Left forelimb (tissue), 1 donor: ENCODE measurements around the gene FAM120A.
A peak's percentile ranks its signal among the peaks of the same experiment; 100 is the strongest.

Experiments used
- DNase-seq: peaks from one replicate; pipeline ENCODE4 v3.0.0-alpha.2; 2018; ENCODE audit warnings: low spot score

FAM120A gene

DNA sequence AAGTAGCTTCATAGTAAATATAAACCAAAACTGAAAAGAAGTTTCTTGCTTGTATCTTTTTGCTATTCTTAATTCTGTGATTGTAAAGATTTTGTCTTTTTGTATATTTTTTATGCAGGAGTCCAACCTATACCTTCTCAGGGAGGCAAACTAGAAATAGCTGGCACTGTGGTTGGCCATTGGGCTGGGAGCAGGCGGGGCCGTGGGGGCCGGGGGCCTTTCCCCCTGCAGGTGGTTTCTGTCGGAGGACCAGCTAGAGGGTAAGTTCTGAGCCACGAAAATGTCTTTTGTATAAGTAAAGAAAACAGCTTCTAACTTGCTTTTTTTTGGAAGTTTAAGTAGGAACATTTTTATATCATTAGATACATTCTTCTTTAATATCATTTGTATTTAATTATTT lies 109.5 kb downstream of the FAM120A start:
- DNase-seq, result no peak

DNA sequence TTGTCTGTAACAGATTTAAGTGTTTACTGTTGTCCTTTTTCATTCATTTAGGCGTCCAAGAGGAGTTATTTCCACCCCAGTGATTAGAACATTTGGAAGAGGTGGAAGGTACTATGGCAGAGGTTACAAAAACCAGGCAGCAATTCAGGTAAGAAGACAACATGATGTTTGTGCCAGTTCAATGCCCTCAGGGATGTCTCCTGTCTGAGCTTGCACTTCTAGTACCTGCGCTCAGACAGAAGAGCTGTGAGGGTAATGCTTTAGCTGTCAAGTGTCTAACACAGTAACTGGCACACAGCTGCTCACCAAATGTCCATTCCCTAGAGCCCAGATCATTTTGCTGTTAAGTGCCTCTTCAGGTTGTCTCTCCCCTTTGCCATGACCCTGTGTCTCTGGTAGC lies 110.7 kb downstream of the FAM120A start:
- no peak for DNase-seq

DNA sequence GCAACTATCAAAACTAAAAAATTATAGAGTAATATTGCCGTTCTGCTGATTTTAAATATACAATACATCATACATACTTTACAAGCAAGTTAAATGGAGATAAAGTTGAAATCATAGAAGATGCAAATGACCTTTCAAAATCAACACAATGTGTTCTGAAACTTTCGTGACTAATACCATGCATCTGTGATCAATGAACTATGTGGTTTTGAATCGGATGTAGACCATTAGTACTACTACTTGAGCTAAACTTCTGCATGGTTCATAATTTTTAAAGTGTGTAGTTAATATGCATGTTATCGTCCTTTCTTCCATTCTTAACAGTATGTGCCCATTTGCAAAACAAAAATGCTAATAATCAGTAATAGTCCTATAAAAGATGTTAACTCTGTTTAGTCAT lies 113.6 kb downstream of the FAM120A start:
- DNase-seq, result no peak

DNA sequence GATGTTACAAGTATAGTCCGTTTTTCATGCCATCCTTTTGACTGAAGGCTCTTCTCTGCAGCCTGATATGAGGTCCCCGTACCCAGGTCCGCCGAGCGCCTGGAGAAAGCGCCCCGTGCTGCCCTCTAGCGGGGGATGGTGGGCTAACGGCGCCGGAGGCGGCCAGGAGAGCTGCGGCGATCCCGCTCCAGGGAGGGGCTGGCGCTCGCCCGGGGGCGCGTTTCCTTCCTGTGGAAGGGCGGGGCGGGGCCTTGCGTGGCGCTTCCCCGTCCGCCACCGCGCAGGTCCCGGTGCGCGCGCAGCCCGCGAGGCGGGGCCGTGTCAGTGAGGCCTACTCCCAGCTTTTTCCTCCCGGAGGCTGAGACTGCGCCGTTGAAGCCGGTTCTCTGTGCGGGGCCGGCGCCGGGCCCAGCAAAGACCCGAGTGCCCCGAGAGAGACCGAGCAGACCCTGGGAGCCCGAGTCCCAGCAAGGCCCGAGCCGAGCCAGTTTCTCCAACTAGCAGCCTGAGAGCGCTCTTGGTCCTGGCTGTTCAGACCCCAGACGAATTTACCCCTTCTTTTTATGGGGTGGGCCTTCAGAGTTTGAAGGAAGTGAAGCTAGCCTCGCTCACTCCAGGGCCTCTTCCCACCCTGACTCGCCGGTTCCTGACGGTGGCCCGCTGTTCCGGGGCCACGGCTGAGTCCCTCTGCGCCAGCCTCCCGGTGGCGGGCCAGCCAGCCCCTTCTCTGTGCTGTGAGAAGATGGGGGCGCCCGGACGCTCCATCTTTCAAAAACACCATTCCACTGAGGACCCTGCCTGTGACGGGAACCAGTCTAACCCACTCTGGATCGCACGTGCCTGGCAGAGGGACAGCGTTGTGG lies 115.2 kb downstream of the FAM120A start:
- peak; percentile 100 for DNase-seq

DNA sequence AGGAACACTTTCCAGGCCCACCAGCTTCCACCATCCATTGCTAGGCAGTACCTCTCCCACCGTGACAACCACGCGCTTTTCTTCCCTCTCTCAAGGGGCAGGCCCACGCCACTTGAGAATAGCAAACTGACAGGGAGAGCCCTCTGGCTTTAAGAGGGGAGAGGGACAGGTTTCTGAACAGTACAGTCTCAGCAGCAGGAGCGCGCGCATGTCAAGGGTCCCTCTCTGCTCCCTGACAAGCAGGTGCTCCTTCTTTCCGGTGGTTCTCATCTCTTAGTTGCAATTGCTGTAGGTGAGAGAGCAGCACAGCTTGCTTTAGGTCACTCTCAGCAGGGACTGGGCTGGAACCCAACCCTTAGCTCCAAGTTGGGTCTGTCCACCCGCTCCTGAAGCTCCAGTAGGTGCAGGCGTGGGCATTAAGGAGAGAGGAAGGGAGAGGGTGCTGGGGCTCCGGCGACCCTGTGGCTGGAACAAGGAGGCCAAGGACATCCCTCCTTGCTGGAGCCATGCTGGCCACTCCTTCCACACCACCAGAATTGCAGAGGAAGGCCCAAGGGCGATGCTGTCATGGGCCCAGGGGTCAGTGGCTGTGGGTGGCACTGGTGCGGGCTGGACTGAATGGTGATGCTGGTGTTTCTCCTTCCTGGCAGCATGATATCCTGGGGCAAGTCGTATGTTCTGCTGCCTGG lies 115.9 kb downstream of the FAM120A start:
- no peak for DNase-seq

DNA sequence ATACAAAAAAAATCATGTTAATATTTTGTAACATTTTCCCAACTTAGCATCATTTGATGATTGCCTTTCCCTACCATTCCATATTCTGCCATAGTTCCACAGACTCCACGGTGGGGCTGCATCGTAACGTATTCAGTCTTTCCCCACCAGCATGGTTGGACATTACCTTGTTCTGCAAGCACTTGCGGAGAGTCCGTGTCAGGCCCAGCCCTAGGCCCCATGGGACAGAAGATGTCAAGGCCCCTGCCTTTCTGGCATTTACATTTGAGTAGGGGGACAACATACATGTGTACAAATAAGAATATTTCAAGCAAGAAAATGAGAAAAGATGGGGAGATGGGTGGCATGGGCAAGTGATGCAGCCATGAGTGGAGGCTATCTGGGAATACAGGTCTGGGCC lies 116.7 kb downstream of the FAM120A start:
- DNase-seq, result no peak

DNA sequence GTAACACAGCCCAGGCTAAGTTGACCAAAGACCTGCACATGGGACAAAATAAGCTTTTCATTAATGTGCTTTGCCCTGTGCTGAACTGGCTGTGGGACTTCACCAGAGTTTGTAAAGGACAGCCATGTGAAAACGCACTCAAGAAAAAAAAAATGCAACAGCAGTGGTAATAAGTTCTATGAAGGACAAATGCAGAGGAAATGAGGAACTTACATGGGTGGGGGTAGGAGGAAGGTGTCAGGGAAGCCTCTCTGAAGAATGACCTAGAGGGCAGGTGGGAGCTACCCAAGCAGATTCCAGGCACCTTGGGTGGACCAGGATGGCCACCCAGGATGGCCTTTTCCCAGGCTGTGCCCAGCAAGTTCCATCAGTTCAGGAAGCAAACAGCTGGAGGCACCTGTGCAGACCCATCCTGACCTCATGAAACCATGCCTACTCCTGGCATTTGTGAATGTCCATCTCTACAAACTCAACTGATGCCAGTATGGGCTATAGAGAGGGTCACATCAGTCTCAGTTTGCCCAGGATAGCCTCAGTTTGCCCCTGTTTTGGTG lies 118.2 kb downstream of the FAM120A start:
- no peak for DNase-seq

DNA sequence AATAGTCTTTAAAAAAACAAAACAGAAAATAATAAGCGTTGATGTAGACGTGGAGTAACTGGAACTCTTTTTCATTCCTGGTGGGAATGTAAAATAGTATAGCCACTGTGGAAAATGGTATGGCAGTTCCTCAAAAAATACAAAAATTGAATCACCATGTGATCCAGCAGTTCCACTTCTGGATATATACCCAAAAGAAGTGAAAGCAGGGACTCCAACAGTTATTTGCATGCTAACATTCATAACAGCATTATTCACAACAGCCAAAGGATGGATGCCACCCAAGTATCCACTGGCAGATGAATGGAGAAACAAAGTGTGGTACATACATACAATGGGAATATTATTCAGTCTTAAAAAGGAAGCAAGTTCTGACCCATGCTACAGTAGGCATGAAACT lies 120.7 kb downstream of the FAM120A start:
- no peak for DNase-seq

DNA sequence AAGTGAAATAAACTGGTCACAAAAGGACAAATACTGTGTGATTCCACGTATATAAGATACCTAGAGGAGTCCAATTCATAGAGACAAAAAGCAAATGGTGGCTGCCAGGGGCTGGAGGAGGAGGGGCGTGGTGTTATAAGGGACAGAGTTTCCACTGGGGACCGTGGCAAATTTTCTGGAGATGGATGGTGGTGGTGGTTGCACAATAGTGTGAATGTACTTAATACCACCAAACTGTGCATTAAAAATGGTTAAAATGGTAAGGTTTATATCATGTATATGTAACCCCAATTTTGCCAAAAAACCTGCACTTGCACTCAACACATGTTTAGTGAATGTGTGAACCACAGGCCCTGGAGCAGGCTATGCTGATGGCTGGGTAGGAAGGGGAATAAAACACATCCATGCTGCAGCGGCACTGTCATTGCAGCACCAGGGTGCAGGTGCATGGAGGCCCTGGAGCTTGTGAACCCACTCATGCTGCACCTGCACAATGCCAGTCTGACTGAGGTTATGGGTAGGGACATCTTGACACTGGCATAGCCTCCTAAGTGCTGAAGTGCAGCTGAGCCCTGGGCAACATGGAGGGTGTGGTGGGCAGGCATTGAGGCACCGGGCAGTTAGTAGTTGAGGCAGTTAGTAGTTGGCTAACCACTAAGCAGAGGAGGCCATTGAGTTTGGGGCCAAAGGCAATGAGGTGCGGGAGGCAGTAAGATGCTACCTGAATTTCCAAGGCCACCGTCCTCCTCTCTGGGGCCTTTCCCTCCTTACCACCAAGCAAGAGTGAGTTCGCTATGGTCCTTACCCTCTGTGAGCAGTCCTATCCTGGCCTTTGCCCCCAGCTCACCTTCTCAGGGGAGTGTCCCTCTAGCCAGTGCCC lies 121.4 kb downstream of the FAM120A start:
- no peak for DNase-seq

DNA sequence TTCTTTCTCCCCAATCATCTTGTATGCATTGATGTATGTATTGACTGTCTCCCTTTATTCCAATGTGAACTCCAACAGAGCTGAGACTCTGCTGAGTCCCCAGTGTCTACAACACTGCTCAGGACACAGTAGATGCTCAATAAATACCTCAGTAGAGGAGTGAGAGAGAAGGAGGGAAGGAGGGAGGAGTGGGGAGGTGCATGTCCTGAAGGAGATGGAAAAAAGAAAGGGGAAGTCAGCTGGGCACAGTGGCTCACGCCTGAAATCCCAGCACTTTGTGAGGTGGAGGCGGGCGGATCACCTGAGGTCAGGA lies 122.0 kb downstream of the FAM120A start:
- no peak for DNase-seq

DNA sequence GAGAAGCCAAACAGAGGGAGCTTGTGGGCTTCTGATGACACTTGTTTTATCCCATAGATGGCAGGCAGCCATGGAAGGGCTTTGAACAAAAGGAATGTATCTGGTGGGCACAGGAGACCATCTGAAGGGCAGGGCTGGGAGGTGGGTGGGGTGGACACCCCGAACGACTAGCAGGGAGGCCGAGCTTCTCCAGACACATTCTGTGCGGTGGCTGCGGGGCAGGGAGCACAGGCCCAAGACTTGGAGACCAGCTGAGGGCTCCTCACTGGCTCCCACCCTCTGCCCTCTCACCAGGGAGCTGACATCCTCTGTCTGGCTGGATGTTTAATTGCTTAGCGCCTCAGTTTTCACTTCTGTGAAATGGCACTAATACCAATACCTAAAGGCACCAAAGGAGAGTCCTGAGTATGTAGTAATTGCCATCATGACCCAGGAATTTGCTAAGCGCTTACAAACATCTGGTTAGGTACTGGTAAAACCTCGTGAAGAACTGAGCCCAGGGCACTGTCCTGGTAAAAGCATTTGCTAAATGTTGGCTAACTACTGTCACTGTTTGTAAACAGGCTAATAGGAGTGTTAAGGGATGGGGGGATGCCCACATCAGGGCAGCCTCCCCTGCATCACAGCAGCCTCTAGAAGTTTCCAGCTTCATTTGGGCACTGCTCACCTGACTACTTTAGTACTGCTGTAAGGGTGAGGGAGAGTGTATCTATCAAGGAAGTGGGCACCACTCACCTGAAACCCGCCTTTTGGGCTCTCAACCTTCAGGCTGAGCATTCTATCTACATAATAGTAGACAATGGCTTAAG lies 122.8 kb downstream of the FAM120A start:
- no peak for DNase-seq

DNA sequence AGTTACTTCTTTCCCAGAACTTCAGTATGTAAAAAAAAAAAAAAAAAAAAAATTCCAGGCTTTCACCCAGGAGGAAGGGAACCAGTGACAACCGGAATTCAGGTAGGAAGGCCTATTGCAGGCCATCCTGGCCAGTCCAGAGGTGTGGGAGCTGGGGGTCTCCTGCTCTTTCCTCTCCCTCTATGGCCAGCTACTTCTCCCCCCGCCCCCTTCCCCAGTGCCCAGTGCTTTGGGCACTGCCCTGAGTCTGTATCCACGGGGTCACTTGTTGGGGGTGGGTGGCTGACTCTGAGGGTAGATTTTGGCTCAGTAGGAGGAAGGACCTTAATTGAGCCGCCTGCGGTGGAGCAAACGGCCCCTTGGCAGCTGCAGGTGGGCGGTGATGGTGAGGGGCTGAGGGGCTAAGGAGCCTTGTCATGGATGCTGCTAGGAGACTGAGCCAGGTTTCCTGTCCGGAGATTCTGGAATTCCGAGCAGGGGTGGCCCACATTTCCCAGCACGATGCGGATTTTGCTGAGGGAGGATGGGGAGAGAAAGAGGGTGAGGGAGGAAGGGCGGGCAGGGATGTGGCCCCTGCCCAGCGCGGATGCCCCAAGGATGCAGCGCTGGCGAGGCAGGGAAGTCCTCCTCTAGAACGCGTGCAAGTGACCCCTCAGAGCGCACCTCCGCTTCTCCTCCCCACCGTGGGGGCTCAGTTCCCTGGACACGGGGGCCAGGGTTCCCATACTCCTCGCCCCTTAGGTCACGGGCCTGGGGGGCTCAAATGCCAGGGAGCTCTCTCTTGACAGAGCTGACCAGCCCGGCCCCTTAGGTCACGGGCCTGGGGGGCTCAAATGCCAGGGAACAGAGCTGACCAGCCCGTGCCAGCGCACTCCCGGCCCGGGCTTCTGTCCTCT lies 123.7 kb downstream of the FAM120A start:
- peak; percentile 51 for DNase-seq

DNA sequence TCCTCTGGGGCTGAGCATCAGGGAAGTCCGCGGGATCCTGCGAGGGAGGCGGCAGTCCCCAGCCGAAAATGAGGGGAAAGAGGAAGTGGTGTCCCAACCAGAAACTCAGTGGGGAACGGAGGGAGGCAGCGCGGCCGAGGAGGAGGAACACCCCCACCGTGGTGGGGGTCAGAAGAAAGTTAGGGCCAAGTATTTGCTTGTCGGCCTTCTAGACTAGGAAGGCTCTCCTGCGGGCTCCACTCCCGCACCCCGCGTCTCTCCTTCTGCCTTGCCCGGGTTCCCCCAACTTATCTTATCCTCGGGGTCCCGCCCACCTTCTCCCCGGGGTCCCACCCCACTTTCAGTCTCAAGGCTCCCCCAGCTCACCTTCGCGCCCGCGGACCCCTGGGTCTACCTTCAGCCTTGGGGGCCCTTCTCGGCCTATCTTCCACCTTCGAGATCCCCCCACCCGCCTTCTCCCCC lies 124.3 kb downstream of the FAM120A start:
- peak; percentile 76 for DNase-seq

DNA sequence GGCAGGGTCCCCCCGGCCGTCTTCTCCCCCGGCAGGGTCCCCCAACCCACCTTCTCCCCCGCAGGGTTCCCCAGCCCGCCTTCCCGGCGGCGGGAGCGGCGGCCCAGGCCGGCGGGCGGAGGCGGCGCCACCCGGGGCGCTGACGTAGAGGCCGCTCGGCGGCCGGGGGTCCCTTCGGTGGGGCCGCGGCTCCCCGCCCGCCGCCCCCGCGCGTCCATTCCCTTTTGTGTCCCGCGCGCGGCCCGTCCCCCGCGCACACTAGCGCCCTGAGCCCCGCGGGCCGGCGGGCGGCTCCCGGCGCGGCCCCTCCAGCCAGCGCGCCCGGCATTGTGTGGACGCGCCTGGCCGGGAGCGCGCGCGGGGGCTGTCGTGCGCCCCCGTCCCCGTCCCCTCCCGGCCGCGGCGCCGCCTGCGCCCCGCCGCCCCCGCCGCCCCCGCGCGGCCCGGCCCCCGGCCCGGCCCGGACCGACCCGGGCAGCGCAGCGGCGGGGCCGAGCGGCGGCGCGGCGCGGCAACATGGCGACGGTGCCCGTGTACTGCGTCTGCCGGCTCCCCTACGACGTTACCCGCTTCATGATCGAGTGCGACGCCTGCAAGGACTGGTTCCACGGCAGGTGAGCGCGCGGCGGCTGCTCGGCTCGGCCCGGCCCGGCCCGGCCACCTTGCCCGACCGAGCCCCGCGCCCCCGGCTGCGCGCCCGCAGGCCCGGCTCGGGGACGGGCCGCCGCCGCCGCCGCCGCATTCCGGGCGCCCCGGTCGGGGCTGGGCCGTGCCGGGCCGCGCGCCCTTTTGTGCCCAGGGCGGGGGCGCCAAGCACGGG lies 125.0 kb downstream of the FAM120A start, which contains the start of gene PHF2:
TSS of gene PHF2 (plus strand) at position 327 of the 820 bp plus-strand sequence. CDS start at position 517, 190 bp downstream.
- DNase-seq, result peak; percentile 72

DNA sequence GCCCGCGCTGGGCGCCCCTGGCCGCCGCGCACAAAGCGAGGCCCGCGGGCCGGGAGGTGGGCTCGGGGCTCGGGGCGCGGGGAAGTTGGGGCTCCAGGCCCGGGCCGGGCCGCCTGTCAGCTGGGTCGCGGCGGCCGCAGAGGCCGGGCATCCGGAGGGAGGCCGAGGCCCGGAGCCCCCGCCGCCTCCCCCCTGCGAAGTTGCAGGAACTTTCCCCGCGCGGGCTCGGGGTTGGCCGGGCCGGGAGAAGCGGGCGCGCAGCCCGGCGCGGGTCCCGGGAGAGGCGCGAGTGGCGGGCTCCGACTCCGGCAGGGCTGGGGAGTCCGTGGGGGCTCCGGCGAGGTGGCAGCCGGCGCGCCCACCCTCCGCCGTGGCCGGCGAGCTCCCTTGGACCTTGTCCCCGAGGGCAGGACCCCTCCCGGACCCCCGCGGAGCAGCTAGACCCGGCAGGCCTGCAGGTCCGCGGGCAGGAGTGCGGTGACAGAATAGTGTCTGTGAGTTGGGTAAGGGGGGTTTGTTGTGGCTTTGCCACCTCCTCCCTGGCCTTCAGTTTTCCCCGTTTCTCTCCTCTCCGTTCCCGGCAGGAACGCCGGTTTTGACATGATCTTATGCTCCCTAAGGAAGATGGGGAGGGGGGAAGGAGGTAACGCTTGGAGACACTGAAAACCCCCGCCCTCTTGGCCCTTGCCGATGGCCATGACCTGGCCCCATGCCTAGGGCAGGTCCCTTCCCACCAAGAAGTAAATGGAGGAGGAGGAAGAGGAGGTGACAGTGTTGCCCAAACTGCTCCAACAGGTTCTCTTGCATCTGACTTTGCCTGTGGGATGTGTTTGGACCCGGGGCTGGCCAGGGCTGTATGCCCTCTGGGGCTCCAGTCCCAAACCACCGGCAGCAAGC lies 125.8 kb downstream of the FAM120A start:
- no peak for DNase-seq

DNA sequence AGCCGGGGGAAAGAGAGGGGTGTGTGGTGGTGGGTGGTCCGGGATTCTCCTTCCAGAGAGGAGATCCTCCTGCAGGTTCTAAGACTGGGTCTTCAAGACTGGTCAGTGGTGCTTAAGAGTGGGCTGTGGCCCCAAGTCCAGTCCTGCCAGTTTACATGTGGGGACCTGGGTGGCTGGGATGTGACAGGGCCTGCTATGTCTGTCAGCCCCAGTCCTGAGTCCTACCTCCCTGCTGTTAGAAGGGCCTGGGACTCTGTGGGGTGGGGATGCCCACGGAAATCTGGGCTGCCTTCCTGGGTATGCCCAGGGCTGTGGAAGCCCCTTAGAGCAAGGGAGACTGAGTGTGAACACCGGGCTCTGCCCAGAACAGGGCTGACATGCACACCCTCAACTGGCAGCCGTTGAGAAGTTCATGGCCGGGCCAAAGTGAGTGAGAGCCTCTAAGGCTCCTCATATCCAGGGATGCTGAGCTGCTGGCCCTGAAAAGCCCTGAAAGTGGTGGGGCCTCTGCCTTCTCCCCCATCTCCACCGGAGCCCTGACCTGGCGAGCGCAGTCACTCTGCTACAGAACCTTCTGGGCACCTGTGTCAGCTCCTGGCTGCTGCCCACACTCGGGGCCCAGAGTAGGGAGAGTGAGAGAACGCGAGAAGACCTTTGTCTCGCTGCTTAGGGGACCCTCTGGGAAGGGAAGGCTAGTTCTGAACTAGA lies 126.6 kb downstream of the FAM120A start:
- no peak for DNase-seq

DNA sequence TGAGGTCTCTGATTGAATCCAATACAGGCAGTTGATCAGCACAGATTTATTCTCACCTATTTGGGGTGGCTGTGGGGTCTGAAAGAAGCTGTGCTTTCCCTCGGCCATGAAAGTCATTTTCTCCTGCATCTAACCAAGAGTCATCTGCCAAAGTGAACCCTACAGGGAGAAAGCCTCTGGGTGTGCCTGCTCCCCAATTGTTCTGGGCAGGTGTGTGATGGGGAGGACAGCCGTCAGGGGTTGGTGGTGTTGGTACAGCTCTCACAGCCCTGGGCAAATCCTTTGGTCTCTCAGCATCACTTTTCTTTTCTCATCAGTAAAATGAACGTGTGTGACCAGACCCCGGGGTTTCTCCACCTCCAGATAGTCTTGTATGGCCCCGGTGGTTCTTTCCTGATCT lies 127.4 kb downstream of the FAM120A start:
- DNase-seq, result no peak
